Progenitor cell of endocrine pancreas (in vitro differentiated cells): ENCODE data around the gene CGREF1. TPM values are rescaled to one million over a fixed set of nuclear protein-coding genes. Genes with fewer than 3 reads are reported as not detected.
A peak's percentile ranks its signal among the peaks of the same experiment; 100 is the strongest.
"Not testable (repeated sequence)": the region's sequence is repeated elsewhere in the genome, so short reads cannot be mapped to it uniquely, and the experiment has no call there.

ENCODE experiments used
- DNase-seq: peaks from one replicate; pipeline ENCODE4 v3.0.0; 2021; ENCODE audit warnings: low spot score; ENCODE audit not compliant: unreplicated experiment
- H3K27ac Mint-ChIP-seq: 2 replicates; pipeline ENCODE4 v1.8.0; 2021; ENCODE audit warnings: mild to moderate bottlenecking, moderate library complexity, mixed read lengths
- H3K27me3 Mint-ChIP-seq: 2 replicates; pipeline ENCODE4 v1.8.0; 2021; ENCODE audit warnings: mixed read lengths
- H3K36me3 Mint-ChIP-seq: 2 replicates; pipeline ENCODE4 v1.8.0; 2022; ENCODE audit warnings: mixed read lengths; ENCODE audit not compliant: insufficient read depth
- H3K4me1 Mint-ChIP-seq: 2 replicates; pipeline ENCODE4 v1.8.0; 2021; ENCODE audit warnings: low read depth, mixed read lengths
- H3K4me3 Mint-ChIP-seq: 2 replicates; pipeline ENCODE4 v1.8.0; 2021; ENCODE audit warnings: low read depth, mild to moderate bottlenecking, moderate library complexity, mixed read lengths
- H3K9me3 Mint-ChIP-seq: 2 replicates; pipeline ENCODE4 v1.8.0; 2021; ENCODE audit warnings: low read depth, mixed read lengths
- CTCF ChIP-seq: fragments of 200-600 bp; sonication (generic); IDR thresholded peaks from one replicate; pipeline ENCODE4 v1.5.0; 2021; ENCODE audit warnings: antibody characterized with exemption, mild to moderate bottlenecking; ENCODE audit not compliant: unreplicated experiment
- total RNA-seq: library from RNA; stranded (reverse); gene quantifications from 2 replicates; pipeline ENCODE4 v1.2.1, GENCODE V29; 2021

The CGREF1 gene
- total RNA-seq, 1 donor from 2014 or later = 0.31 TPM

GRCh38 chr2:27117995-27118524, 868 bp downstream of the CGREF1 start:
- Mint-ChIP-seq H3K27me3 (peaks cover 70% of the 10 kb centered on the region), H3K9me3 (no peaks in the 10 kb centered on the region), H3K4me1 (peaks cover 4% of the 10 kb centered on the region), H3K4me3 (peak overlapping the region; percentile 32), H3K27ac (no peak overlapping the region), H3K36me3 (no peaks in the 10 kb centered on the region)
- DNase-seq = no peak
- TF ChIP-seq CTCF = no peak

GRCh38 chr2:27115519-27115918, 3.4 kb downstream of the CGREF1 start:
- DNase-seq = no peak
- H3K27ac Mint-ChIP-seq = no peak overlapping the region
- H3K4me1 Mint-ChIP-seq = peaks cover 3% of the 10 kb centered on the region
- peaks cover 47% of the 10 kb centered on the region for H3K27me3 Mint-ChIP-seq
- H3K4me3 Mint-ChIP-seq = no peak overlapping the region
- H3K36me3 Mint-ChIP-seq = no peaks in the 10 kb centered on the region
- TF ChIP-seq CTCF = no peak
- H3K9me3 Mint-ChIP-seq = no peaks in the 10 kb centered on the region

- not testable (repeated sequence) for H3K4me3 Mint-ChIP-seq, H3K9me3 Mint-ChIP-seq, DNase-seq, H3K4me1 Mint-ChIP-seq, H3K36me3 Mint-ChIP-seq, H3K27ac Mint-ChIP-seq
- H3K27me3 Mint-ChIP-seq = peaks cover 15% of the 10 kb centered on the region
Measured at GRCh38 chr2:27111392-27112078, 7.4 kb downstream of the CGREF1 start.

- DNase-seq, H3K9me3 Mint-ChIP-seq, H3K27ac Mint-ChIP-seq, H3K4me3 Mint-ChIP-seq, H3K4me1 Mint-ChIP-seq, H3K36me3 Mint-ChIP-seq: not testable (repeated sequence)
- peaks cover 19% of the 10 kb centered on the region for H3K27me3 Mint-ChIP-seq
Measured at GRCh38 chr2:27110603-27111352, 8.2 kb downstream of the CGREF1 start.

- peaks cover 14% of the 10 kb centered on the region for H3K27me3 Mint-ChIP-seq
- H3K36me3 Mint-ChIP-seq = no peaks in the 10 kb centered on the region
- no peak for DNase-seq
- H3K9me3 Mint-ChIP-seq = no peaks in the 10 kb centered on the region
- no peak overlapping the region for H3K27ac Mint-ChIP-seq
- no peaks in the 10 kb centered on the region for H3K4me1 Mint-ChIP-seq
- H3K4me3 Mint-ChIP-seq = no peak overlapping the region
- no peak for TF ChIP-seq CTCF
Measured at GRCh38 chr2:27109083-27109482, 9.8 kb downstream of the CGREF1 start.

GRCh38 chr2:27108221-27108620, 10.7 kb downstream of the CGREF1 start:
- H3K36me3 Mint-ChIP-seq = no peaks in the 10 kb centered on the region
- H3K9me3 Mint-ChIP-seq = no peaks in the 10 kb centered on the region
- H3K4me3 Mint-ChIP-seq = no peak overlapping the region
- no peak overlapping the region for H3K27ac Mint-ChIP-seq
- no peak for DNase-seq
- no peak for TF ChIP-seq CTCF
- no peaks in the 10 kb centered on the region for H3K4me1 Mint-ChIP-seq
- peaks cover 16% of the 10 kb centered on the region for H3K27me3 Mint-ChIP-seq
